Vagina (tissue), 2 donors: ENCODE data around the gene GRK4.

Source experiments
- CTCF ChIP-seq, 3 experiments: fragments of 450-650 bp in 2 of 3; fragments of 200-600 bp in 1 of 3; sonication (generic) in 1 of 3; IDR thresholded peaks; one replicate each; pipeline ENCODE4 v1.5.1; 2017 to 2019; ENCODE audit warnings: antibody characterized with exemption in 3 of 3, mild to moderate bottlenecking in 2 of 3, moderate library complexity in 2 of 3
- POLR2A ChIP-seq, 2 donors: fragments of 450-650 bp; IDR thresholded peaks; one replicate each; pipeline ENCODE4 v1.6.1; 2017; ENCODE audit warnings: antibody characterized with exemption in 2 of 2, mild to moderate bottlenecking in 2 of 2, moderate library complexity in 2 of 2
- POLR2AphosphoS5 ChIP-seq, 2 donors: sonication (generic); formaldehyde crosslinking; IDR thresholded peaks; one replicate each; pipeline ENCODE4 v1.9.0; 2017; ENCODE audit warnings: antibody characterized with exemption in 2 of 2, mild to moderate bottlenecking in 2 of 2, low read depth in 1 of 2; ENCODE audit not compliant: insufficient read depth in 1 of 2

GRCh38 chr4:2925496-2925895, 37.9 kb upstream of the GRK4 start:
- TF ChIP-seq POLR2AphosphoS5 (IDR thresholded peaks at IDR 0.05; ENCODE audit: insufficient read depth in 1 of 2, low read depth in 1 of 2) (no peak), CTCF (IDR thresholded peaks at IDR 0.05) (no peak), POLR2A (IDR thresholded peaks at IDR 0.05) (no peak)
